Renal cortex interstitium (tissue), 11 donors: Measurements from ENCODE around the gene MAEA. TPM values are rescaled to one million over a fixed set of nuclear protein-coding genes. Genes with fewer than 3 reads are reported as not detected.
"Not testable (repeated sequence)": the region's sequence is repeated elsewhere in the genome, so short reads cannot be mapped to it uniquely, and the experiment has no call there.

ENCODE experiments used
- DNase-seq, 11 donors: peaks; one replicate each; pipeline ENCODE4 v3.0.0-alpha.2; 2013; ENCODE audit warnings: low read depth in 9 of 11, low spot score in 4 of 11; ENCODE audit errors: extremely low read depth in 1 of 11
- polyA plus RNA-seq, 3 donors: library from polyadenylated mRNA; unstranded; fragments of 120-200 nt; gene quantifications; one replicate each; pipeline ENCODE4 v1.2.1, GENCODE V29; 2013; ENCODE audit not compliant: insufficient read length in 3 of 3

Gene MAEA
- polyA plus RNA-seq, 3 donors, result 59.8 to 85.4 (median 73.0) TPM

GRCh38 chr4:1325681-1326635 is 36.3 kb downstream of the MAEA start:
- DNase-seq, result no peak

DNA sequence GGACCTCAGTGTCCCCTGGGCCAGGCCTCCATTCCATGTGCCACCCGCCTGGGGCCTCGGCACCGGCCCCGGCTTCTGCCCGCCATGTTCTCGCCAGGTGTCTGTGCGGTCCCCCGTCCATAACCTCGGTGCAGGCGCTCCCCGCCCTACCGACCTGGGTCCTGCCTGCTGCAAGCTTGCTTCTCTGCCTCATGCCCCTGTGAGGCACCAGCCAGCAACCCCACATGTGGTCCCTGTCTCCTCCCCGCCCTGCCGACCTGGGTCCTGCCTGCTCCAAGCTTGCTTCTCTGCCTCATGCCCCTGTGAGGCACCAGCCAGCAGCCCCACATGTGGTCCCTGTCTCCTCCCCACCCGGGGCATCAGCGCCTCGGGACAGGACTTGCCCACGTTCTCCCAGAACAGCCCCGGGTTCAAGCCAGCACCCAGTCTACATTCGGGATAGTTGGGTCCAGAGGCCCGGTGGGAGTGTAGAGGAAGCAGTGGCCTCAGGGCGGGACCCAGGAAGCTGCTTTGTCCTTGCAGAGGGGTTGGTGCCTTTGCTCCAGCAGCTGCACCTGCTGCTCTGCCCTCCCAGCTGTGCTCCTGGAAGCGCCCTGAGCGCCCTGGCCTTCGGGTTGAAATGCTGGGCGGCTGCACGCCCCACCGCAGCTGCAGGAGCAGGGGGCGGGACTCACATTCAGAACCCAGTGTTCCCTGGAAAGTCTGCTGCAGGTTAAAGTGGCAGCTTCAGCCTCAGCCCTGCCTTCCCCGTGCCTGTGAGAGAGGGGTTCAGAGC is 37.2 kb downstream of the MAEA start:
- DNase-seq, result no peak

- no peak for DNase-seq
Measured at GRCh38 chr4:1327526-1328266, 38.0 kb downstream of the MAEA start.

DNA sequence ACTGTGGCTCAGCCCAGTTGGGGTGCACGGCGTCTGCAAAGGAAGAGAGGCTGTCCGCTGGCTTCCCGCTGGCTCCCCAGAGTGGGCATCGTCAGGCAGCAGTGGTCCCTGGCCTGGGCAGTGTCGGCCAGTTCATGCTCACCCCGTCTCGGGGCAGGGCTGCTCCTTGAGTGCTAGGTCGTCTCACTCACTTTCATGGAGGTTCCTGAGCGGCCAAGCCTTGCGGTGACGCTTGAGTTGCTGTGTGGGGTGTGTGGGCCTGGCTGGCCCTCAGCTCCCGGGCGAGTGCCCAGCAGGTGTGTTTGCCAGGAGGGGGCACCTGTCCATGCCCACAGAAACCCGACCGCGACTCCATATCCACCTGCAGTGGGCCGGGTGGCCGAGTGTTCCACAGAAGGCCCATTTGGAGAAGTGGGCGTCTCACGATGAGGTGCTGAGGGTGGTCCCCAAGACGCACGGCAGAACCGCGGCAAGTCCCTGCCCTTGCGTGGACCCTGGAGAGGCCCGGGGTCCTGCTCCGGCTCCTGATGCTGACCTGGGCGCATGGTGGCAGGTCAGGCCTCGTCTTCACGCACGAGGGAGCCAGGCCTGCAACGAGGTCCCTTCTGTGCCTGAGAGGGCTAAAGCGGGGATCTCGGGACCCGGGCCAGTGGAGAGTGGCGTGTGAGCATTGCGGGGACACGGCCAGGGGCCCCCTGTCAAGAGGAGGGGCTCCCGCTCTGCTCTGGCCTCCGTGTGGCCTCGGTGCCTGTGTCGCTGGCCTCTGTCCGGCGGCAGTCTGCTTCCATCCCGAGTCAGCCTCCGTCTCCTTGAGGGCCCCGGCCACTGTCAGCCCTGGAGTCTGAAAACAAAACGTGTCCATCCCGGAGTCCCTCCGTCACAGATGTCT is 38.8 kb downstream of the MAEA start:
- no peak for DNase-seq

DNA sequence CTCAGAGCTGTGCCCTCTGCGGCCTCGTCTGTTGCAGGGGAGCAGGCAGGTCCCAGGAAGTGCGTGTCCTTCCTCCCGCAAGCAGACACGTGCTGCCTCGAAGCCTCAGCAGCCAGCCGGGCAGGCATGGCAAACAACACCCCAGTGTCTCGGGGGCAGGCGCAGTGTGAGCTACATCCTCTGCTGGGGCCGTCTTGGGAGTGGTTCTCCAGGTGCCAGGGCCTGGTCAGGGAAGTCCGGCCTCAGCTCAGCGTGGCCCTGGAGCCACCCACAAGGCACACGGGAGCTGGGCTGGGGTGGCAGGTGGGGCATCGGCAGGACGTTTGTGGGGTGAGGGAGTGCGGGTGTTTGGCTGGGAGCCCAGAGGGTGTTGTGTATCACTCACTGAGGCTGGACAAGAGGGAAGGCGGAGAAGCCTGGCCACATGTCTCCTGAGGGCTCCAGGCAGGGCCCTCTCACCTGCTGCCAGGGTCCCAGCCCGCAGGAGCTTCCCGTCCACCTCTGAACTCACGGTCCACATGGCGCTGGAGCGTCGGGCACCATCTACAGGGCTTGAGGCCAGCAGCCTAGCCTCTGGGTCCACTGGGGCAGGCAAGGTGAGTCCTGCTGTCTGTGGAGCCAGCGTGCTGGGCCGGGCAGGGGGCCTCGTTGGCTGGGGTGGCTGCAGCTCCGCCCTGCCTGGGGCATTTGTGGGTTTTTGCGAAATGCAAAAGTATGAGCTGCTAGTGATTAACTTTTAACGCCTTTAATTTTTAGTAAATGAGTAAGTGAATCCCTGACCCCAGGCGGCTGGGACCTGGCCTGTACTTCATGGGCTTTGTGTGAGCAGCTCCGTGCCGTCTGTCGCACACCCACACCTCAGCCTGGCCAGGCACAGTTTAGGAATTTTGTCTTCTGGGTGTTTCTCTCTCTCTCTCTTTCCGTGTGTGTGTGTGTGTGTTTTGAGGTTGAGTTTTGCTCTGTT is 40.0 kb downstream of the MAEA start:
- DNase-seq, result no peak

GRCh38 chr4:1330761-1331590 is 41.3 kb downstream of the MAEA start:
- no peak for DNase-seq

GRCh38 chr4:1331591-1332353 is 42.1 kb downstream of the MAEA start:
- no peak for DNase-seq

DNA sequence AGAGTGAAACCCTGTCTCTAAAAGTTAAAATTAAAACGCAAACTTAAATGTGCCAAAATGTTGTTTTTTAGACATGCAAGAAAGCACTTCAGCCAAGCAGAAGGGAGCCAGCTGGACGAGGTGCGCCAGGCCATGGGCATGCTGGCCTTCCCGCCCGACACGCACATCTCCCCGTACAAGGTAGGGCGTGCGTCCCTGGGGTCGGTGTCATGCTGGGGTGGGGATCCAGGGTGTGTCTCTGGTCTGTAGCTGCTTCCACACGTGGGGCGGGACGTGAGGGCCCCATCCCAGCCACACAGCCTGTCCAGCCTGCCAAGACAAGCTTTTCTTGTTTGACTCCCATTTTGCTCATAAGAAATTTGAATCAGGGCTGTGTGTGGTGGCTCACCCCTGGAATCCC is 43.0 kb downstream of the MAEA start:
- no peak for DNase-seq

GRCh38 chr4:1333256-1333655 is 43.6 kb downstream of the MAEA start:
- no peak for DNase-seq

DNA sequence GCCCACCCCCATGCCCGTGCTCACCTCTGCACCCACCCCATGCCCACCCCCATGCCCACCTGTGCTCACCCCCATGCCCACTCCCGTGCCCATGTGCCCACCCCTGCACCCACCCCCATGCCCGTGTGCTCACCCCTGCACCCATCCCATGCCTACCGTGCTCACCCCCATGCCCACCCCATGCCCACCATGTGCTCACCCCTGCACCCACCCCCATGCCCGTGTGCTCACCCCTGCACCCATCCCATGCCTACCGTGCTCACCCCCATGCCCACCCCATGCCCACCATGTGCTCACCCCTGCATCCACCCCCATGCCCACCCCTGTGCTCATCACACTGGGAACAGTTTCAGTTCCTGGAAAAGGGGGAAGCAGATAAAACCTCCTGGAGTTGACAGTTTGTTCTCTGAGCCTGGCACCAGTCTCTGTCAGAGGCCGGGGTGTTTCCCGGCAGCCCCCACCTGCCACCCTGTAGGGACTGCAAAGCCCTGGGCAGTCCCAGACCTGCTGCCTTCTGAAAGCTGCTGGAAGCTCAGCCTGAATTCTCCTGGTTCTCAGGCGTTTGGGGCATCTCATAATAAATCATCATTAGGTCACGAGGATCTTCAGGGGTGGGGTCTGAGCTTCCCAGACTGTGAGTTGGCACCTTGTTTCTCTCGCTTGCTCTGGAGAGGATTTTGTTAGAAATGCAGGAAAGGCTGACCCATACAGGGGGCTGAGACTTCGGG is 44.3 kb downstream of the MAEA start:
- DNase-seq, result not testable (repeated sequence)

GRCh38 chr4:1334579-1334895 is 44.8 kb downstream of the MAEA start:
- no peak for DNase-seq

DNA sequence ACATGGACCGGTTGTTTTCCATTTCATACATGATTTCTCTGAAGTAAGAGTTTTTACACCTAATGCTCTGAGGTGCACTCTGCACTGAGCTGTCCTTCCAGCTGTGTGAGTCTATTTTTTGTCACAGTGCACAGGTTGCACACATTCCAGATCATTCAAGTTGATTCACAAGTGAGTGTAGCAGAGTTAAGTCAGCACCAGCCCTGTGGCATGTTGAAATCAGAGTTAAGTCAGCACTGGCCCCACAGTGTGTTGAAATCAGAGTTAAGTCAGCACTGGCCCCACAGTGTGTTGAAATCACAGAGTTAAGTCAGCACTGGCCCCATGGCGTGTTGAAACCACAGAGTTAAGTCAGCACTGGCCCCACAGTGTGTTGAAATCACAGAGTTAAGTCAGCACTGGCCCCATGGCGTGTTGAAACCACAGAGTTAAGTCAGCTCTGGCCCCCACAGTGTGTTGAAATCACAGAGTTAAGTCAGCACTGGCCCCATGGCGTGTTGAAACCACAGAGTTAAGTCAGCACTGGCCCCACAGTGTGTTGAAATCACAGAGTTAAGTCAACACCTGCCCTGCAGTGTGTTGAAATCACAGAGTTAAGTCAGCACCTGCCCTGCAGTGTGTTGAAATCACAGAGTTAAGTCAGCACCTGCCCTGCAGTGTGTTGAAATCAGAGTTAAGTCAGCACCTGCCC is 45.6 kb downstream of the MAEA start:
- not testable (repeated sequence) for DNase-seq

DNA sequence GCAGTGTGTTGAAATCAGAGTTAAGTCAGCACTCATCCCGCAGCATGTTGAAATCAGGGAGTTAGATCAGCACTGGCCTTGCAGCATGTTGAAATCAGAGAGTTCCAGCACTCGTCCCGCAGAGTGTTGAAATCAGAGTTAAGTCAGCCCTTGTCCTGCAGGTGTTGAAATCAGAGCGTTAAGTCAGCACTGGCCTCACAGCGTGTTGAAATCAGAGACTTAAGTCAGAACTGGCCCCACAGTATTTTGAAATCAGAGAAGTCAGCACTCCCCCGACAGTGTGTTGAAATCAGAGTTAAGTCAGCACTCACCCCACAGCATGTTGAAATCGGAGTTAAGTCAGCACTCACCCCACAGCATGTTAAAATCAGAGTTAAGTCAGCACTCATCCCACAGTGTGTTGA is 46.4 kb downstream of the MAEA start:
- DNase-seq, result no peak

GRCh38 chr4:1337376-1337831 is 47.7 kb downstream of the MAEA start:
- DNase-seq, result no peak
